ENCODE data around the gene POLR2F.

Gene POLR2F

GRCh38 chr22:38009000-38009806 is 55.7 kb downstream of the POLR2F start:
- DNase-seq = no peak

DNA sequence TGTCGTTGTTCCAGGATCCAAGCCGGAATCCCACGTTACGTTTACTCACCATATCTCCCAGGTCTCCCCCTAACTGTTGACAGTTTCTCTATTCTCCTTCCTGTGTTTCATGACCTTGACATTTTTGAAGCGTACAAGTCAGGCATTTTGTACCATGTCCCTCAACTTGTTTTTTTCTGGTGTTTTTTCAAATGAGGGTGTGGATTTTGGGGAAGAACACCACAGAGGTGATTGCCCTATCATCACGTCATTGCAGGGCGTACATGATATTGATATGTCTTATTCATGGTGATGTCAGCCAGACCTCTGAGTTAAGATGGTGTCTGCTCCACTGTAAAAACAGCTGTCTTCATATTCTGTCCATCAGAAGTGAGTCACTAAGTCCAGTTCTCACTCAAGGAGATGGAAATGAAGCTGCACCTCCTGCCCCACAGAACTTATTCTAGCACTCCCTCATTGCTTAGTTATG is 59.1 kb downstream of the POLR2F start:
- DNase-seq = no peak

- DNase-seq = no peak
Measured at GRCh38 chr22:38014083-38014482, 60.6 kb downstream of the POLR2F start.

- DNase-seq = no peak
Measured at GRCh38 chr22:38016182-38017151, 63.0 kb downstream of the POLR2F start.

DNA sequence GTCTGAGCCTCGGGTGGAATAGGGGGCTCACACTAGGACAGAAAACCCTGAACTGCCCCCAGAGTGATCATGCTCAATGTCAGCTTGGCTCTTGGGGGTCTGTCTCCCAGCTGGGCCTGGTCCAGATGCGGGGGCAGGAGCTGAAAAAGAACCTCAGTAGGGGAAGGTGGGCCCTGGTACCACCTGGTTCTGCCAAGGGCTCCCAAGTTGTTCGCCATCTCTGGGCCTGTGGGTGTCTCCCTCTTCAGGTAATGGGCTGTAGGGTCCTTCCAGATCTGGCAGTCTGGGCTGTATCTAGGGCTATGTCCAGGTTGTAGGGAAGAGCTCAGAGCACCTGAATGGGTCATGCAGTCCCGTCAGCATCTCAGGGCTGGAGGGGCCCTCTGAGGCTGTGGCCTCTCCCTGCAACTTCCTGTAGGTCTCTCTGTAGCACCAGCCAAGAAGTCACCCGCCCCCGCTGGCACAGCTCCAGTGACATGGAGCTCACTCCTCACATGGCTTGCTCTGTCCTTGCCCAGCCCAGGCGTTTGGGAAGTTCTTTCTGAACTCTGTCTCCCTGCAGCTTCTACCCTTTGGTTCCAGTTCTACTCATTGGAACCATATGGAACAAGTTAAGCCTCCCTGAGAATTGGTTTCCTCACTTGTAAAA is 63.9 kb downstream of the POLR2F start:
- DNase-seq = no peak

GRCh38 chr22:38017939-38018885 is 64.7 kb downstream of the POLR2F start:
- DNase-seq = no peak

Data from activated T-cell treated with anti-CD3 and anti-CD28 coated beads for 4 hours (primary cell).